Lower leg skin (tissue), 4 donors: ENCODE measurements around the gene MMP20. TPM values are rescaled to one million over a fixed set of nuclear protein-coding genes. Genes with fewer than 3 reads are reported as not detected.

ENCODE experiments used
- DNase-seq, 2 donors: peaks; one replicate each; pipeline ENCODE4 v3.0.0-alpha.2; 2019; ENCODE audit warnings: low spot score in 2 of 2
- H3K4me3 ChIP-seq: fragments of 200-600 bp; sonication (generic); 2 replicates; pipeline ENCODE4 v1.5.1; 2017; ENCODE audit warnings: mild to moderate bottlenecking, low read depth; ENCODE audit not compliant: poor library complexity, severe bottlenecking
- CTCF ChIP-seq, 3 donors: fragments of 450-650 bp; IDR thresholded peaks; one replicate each; pipeline ENCODE4 v1.5.1; 2016; ENCODE audit warnings: antibody characterized with exemption in 3 of 3, mild to moderate bottlenecking in 3 of 3, moderate library complexity in 2 of 3
- POLR2A ChIP-seq, 2 donors: fragments of 450-650 bp; IDR thresholded peaks; one replicate each; pipeline ENCODE4 v1.6.1; 2016 to 2017; ENCODE audit warnings: antibody characterized with exemption in 2 of 2, mild to moderate bottlenecking in 1 of 2, moderate library complexity in 1 of 2
- WGBS, 2 donors: methylation state at CpG; one replicate each; pipeline ENCODE4 v1.1.5; 2018; 5-methylcytosine and 5-hydroxymethylcytosine counted together
- intact Hi-C: fragments of 100-400 bp; cut with DNase I; formaldehyde crosslinking; loops from one replicate; pipeline ENCODE4 v1.15.0; 2023; ENCODE audit warnings: low total_unique reads
- total RNA-seq, 4 donors: library from RNA; depleted of rRNA; stranded (reverse); fragments of >200 nt; gene quantifications; one replicate each; pipeline ENCODE4 v1.1.0, GENCODE V29; 2016

MMP20 gene
- total RNA-seq, 4 donors from 2014 or later = not detected

GRCh38 chr11:102527041-102527440 is 98.1 kb downstream of the MMP20 start:
- intact Hi-C loops = no loop called here
- WGBS, 2 donors = 89 to 90% methylated on average over 1 of the region's 1 CpG
- TF ChIP-seq POLR2A (IDR thresholded peaks at IDR 0.05) (no peak), CTCF (IDR thresholded peaks at IDR 0.05) (no peak)
- DNase-seq = no peak
- no peak overlapping the region for H3K4me3 ChIP-seq

Other genes with a start within 250 kb of the MMP20 start
- 100 to 1,000 TPM; 158 to 250 (median 206) TPM for gene TMEM123, start 172.6 kb downstream of the MMP20 start, total RNA-seq
- gene MMP7, start 94.6 kb downstream of the MMP20 start, total RNA-seq = 100 to 1,000 TPM in 2 of 4 donors, 10 to 100 TPM in 2; 15.9 to 195 (median 95.8) TPM
- 1 to 10 TPM in 1 of 4 donors, under 1 TPM in 3; 0.20 to 1.7 (median 0.26) TPM for gene MMP27, start 80.4 kb upstream of the MMP20 start, total RNA-seq
- gene MMP8, start 99.6 kb upstream of the MMP20 start, total RNA-seq = 1 to 10 TPM in 1 of 4 donors, under 1 TPM in 1, not detected in 2; 0.15 to 1.1 TPM
- not detected for gene MMP10, start 155.3 kb upstream of the MMP20 start, total RNA-seq
- not detected for gene MMP1, start 172.8 kb upstream of the MMP20 start, total RNA-seq
- gene MMP3, start 218.3 kb upstream of the MMP20 start, total RNA-seq = 100 to 1,000 TPM in 1 of 4 donors, 10 to 100 TPM in 1, 1 to 10 TPM in 1, under 1 TPM in 1; 0.84 to 520 (median 49.0) TPM
- gene MMP12, start 249.7 kb upstream of the MMP20 start, total RNA-seq = under 1 TPM in 1 of 4 donors, not detected in 3; 0.59 TPM